Esophagus (tissue), 2 donors: ENCODE data around the gene SPOCD1. TPM values are rescaled to one million over a fixed set of nuclear protein-coding genes. Genes with fewer than 3 reads are reported as not detected.

Experiments used
- H3K27ac ChIP-seq, 2 donors: one replicate each; pipeline ENCODE4 v1.5.1; 2013; ENCODE audit warnings: low read depth in 2 of 2, mild to moderate bottlenecking in 2 of 2, inconsistent platforms in 1 of 2, low read length in 1 of 2, moderate library complexity in 1 of 2
- H3K27me3 ChIP-seq, 2 donors: one replicate each; pipeline ENCODE4 v1.6.1; 2013; ENCODE audit warnings: low read length in 2 of 2, control low read depth in 1 of 2, mild to moderate bottlenecking in 1 of 2; ENCODE audit not compliant: insufficient read depth in 2 of 2, control insufficient read depth in 1 of 2
- H3K36me3 ChIP-seq, 2 donors: one replicate each; pipeline ENCODE4 v1.6.1; 2013; ENCODE audit warnings: low read length in 1 of 2; ENCODE audit not compliant: control insufficient read depth in 2 of 2, insufficient read depth in 2 of 2
- H3K4me1 ChIP-seq, 2 donors: one replicate each; pipeline ENCODE4 v1.6.1; 2013; ENCODE audit warnings: low read length in 1 of 2; ENCODE audit not compliant: control insufficient read depth in 2 of 2, insufficient read depth in 2 of 2
- H3K4me3 ChIP-seq, 2 donors: one replicate each; pipeline ENCODE4 v1.5.1; 2013; ENCODE audit warnings: low read length in 2 of 2, mild to moderate bottlenecking in 2 of 2, low read depth in 1 of 2, moderate library complexity in 1 of 2
- H3K9me3 ChIP-seq, 2 donors: one replicate each; pipeline ENCODE4 v1.6.1; 2013; ENCODE audit warnings: mild to moderate bottlenecking in 2 of 2, low read depth in 1 of 2, low read length in 1 of 2, moderate library complexity in 1 of 2; ENCODE audit not compliant: control insufficient read depth in 2 of 2, insufficient read depth in 1 of 2
- WGBS, 2 donors: extraction: QIAGEN DNeasy Blood & Tissue Kit; methylation state at CpG; one replicate each; pipeline ENCODE4 v1.1.7; 2013; 5-methylcytosine and 5-hydroxymethylcytosine counted together
- polyA plus RNA-seq, 2 donors: library from polyadenylated mRNA; stranded (reverse); fragments of 200-250 nt; gene quantifications; one replicate each; pipeline ENCODE4 v1.2.3, GENCODE V29; 2013
- donor health status: healthy with polysubstance abuse.
- donor health status: Bipolar disorder and iron deficiency.

Gene SPOCD1
- under 1 TPM; 0.08 to 0.13 TPM for polyA plus RNA-seq

DNA sequence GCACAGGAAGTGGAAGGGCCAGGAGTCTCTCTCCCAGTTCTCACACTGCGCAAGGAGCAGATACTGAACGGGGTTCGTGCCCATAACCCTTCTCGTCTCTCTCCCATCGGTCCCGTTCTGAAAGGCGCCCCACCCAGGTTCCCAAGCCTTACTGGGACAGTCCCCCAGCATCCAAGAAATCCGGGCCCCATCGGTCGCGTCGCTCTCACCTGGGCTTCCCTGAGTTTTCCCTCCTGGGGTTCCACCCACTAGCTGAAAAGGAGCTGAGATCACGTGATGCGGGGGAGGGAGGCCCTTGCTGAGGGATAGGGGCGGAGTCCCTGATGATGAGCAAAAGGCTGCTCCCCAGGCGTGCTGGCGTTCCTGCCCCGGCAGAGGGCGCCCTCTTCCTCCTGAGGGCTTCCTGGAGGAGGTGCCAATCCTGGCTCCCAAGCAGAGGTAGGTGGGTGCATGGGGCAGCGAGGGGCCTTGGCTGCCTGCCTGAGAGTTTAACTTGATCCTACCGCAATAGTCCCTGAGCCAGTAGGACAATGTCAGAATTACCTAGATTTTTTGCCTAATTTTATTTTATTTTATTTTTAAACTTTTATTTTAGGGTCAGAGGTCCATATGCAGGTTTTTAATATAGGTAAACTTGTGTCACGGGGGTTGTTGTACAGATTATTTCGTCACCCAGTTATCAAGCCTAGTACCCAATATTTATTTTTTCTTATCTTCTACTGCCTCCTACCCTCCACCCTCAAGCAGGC is at the start of gene SPOCD1:
TSS of gene SPOCD1 (minus strand) at position 271 of the 749 bp plus-strand sequence. CDS start 689 bp downstream, outside the sequence.
- H3K9me3 ChIP-seq = no peaks in the 10 kb centered on the region
- no peak within 1 kb of the TSS for H3K4me3 ChIP-seq
- no peaks in the 10 kb centered on the region for H3K36me3 ChIP-seq
- WGBS, 2 donors = 41 to 55% methylated on average over 23 of the region's 23 CpGs
- H3K27ac ChIP-seq = no peak within 1 kb of the TSS
- H3K4me1 ChIP-seq = peaks cover 0 to 4% of the 10 kb centered on the region in 2 donors
- no peaks in the 10 kb centered on the region for H3K27me3 ChIP-seq

DNA sequence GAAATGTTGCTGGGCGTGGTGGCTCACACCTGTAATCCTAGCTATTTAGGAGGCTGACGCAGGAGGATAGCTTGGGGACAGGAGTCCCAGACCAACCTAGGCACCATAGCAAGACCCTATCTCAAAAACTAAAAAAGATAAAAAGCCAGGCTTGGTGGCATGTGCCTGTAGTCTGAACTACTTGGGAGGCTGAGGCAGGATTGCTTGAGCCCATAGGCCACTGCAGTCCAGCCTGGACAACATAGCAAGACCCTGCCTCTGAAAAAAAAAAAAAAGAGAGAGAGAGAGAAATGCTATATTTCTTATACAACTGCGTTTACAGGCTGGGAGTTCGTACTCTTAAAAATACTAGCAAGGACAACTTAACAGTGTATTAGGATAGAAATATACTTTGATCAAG is 46.2 kb upstream of the SPOCD1 start:
- Histone ChIP-seq H3K4me1 (no peaks in the 10 kb centered on the region), H3K27me3 (no peaks in the 10 kb centered on the region), H3K4me3 (no peak overlapping the region), H3K9me3 (no peaks in the 10 kb centered on the region), H3K27ac (no peak overlapping the region), H3K36me3 (no peaks in the 10 kb centered on the region)
- whole genome bisulfite sequencing, 2 donors = 96 to 97% methylated on average over 4 of the region's 4 CpGs

DNA sequence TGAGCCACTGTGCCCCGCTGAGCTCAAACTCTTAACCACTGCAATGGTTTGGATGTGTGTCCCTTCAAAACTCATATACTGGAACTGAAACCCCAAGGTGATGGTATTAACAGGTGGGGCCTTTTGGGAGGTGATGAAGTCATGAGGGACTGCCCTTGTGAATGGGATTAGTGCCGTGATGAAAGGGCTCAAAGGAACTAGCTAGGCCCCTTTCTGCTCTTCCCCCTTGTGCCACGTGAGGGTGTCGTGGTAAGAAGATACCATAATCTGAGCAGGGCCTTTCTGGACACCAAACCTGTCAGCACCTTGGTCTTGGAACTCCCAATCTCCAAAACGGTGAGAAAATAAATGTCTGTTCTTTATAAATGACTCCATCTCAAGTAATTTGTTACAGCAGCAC is 45.5 kb upstream of the SPOCD1 start:
- H3K4me1 ChIP-seq = no peaks in the 10 kb centered on the region
- H3K9me3 ChIP-seq = no peaks in the 10 kb centered on the region
- no peaks in the 10 kb centered on the region for H3K36me3 ChIP-seq
- WGBS, 2 donors = 85 to 87% methylated on average over 5 of the region's 5 CpGs
- H3K27ac ChIP-seq = no peak overlapping the region
- no peak overlapping the region for H3K4me3 ChIP-seq
- no peaks in the 10 kb centered on the region for H3K27me3 ChIP-seq

DNA sequence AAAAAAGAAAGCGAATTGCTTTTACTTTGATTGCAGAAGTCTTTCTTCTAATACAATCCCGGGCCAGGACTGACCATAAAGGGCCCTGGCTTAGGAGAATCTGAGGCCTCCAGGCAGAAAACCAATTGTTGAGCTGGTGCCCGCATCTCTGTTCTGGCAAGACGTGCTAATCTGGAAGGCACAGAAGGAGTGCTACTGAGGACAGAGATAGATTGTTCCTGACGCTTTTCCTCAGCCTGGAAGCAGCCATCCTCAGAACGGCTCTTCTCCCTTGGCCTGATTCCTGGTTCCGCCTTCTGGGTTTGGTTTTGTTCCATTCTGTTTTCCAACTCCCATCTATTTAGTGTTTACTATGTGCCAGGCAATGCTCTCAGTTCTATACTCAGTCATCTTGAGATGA is 44.8 kb upstream of the SPOCD1 start:
- Histone ChIP-seq H3K27me3 (no peaks in the 10 kb centered on the region), H3K9me3 (no peaks in the 10 kb centered on the region), H3K4me1 (no peaks in the 10 kb centered on the region), H3K4me3 (no peak overlapping the region), H3K27ac (no peak overlapping the region), H3K36me3 (no peaks in the 10 kb centered on the region)
- 47 to 61% methylated on average over 7 of the region's 7 CpGs for WGBS, 2 donors

DNA sequence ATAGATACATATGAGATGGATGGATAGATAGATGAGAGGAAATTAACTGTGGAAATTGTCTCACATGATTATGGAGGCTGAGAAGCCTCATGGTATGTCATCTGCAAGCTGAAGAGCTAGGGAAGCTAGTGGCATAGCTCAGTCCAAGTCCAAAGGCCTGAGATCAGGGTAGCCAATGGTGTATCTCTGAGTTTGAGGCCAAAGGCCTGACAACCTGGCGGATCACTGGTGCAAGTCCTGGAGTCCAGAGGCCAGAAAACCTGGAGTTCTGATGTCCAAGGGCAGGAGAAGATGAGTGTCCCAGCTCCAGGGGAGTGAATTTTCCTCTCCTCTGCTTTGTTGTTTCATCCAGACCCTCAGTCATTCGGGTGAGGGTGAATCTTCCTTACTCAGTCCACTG is 43.9 kb upstream of the SPOCD1 start:
- Histone ChIP-seq H3K27me3 (no peaks in the 10 kb centered on the region), H3K36me3 (no peaks in the 10 kb centered on the region), H3K9me3 (no peaks in the 10 kb centered on the region), H3K4me3 (no peak overlapping the region), H3K4me1 (no peaks in the 10 kb centered on the region), H3K27ac (no peak overlapping the region)
- WGBS, 2 donors = 91 to 97% methylated on average over 2 of the region's 2 CpGs

DNA sequence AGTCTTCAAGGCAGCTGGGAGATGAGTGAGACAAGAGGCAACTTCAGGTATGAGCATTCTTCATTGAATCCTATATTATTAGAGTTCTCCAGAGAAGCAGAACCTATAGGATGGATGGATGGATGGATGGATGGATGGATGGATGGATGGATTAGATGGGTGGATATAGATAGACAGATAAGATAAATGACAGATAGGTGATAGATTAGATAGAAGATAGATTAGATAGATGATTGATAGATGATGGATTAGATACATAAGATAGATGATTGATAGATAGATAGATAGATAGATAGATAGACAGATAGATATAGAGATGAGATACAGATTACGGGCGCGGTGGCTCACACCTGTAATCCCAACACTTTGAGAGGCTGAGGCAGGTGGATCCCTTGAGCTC is 43.2 kb upstream of the SPOCD1 start:
- Histone ChIP-seq H3K9me3 (no peaks in the 10 kb centered on the region), H3K4me3 (no peak overlapping the region), H3K27me3 (no peaks in the 10 kb centered on the region), H3K36me3 (no peaks in the 10 kb centered on the region), H3K27ac (no peak overlapping the region), H3K4me1 (no peaks in the 10 kb centered on the region)
- 93 to 99% methylated on average over 3 of the region's 3 CpGs for WGBS, 2 donors

DNA sequence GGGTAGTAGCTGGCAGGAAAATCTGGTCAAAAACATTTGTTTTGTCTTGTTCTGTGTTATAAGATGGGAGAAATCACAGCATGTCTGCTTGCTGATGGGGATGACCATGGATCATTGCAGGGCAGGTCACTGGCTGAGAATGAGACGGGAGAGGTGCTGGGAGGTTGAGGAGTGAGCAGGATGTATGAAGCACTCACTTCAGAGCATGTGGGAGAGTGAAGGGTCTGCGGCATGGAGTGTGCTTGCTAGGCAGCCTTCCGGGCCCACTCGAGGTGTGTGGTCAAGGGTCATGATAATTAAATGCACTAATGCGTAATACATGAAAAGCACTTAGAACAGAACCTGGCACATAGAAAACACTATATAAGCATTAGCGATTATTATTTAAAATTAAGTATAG is 42.0 kb upstream of the SPOCD1 start:
- no peak overlapping the region for H3K4me3 ChIP-seq
- WGBS, 2 donors = 87 to 92% methylated on average over 6 of the region's 6 CpGs
- no peaks in the 10 kb centered on the region for H3K9me3 ChIP-seq
- no peaks in the 10 kb centered on the region for H3K27me3 ChIP-seq
- no peaks in the 10 kb centered on the region for H3K4me1 ChIP-seq
- no peaks in the 10 kb centered on the region for H3K36me3 ChIP-seq
- H3K27ac ChIP-seq = no peak overlapping the region

DNA sequence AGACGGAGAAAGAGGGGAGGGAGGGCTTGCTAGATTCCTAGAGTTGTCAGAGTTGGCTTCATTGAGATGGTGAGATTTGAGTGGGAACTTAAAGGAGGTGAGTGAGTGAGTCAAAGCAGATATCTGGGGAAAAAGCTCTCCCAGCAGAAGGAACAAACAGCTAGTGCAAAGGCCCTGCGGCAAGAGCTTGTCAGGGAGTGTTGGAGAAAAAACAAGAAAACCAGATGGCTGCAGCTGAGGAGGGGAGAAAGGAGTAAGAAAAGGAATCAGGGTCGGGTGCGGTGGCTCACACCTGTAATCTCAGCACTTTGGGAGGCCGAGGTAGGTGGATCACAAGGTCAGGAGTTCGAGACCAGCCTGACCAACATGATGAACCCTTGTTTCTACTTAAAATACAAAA is 40.3 kb upstream of the SPOCD1 start:
- no peaks in the 10 kb centered on the region for H3K36me3 ChIP-seq
- H3K9me3 ChIP-seq = no peaks in the 10 kb centered on the region
- no peak overlapping the region for H3K27ac ChIP-seq
- H3K4me3 ChIP-seq = no peak overlapping the region
- no peaks in the 10 kb centered on the region for H3K27me3 ChIP-seq
- WGBS, 2 donors = 92 to 94% methylated on average over 6 of the region's 6 CpGs
- no peaks in the 10 kb centered on the region for H3K4me1 ChIP-seq

DNA sequence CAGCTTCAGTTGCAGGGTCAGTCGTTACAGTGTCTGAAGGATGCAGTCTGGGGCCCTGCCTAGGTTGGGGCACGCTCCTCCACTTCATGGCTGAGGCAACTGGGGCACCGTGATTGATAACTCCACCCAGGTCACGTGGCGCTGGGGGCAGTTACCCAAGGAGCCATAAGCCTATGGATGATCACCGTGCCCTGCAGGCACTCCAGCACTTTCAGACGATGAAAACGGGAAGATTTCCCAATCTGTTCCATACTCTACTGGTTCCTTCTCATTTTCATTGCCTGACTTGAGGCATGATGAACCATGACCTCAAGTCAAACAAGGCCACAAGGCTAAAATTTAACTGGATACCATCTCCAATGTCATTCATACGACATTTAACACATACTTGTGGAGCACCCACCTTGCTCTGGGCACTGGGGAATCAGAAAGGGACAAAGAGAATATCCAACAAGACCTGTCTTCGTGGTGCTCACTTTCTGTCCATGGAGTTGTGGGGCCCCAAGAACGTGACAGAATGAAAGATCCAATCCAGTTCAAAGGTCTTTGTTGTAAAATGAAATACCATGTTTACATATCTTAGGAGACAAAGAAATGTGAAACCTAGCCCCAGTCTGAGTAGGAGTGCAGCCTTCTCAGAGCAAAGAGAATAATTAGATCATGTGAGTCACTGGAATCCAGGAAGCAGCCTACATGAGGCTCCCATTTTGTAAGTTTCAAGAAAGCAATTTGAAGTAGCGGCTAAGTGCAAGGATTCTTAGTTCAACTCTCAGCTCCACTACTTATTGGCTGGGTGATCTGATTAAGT is 39.4 kb upstream of the SPOCD1 start:
- WGBS, 2 donors = 74 to 79% methylated on average over 12 of the region's 12 CpGs
- H3K27ac ChIP-seq = no peak overlapping the region
- no peaks in the 10 kb centered on the region for H3K4me1 ChIP-seq
- H3K27me3 ChIP-seq = no peaks in the 10 kb centered on the region
- H3K4me3 ChIP-seq = no peak overlapping the region
- H3K9me3 ChIP-seq = no peaks in the 10 kb centered on the region
- no peaks in the 10 kb centered on the region for H3K36me3 ChIP-seq
